NCI-H1694 (cell line): ENCODE results near the gene DDT.
"Not testable (repeated sequence)": the region's sequence is repeated elsewhere in the genome, so short reads cannot be mapped to it uniquely, and the experiment has no call there.

Experiments
- DNase-seq: peaks from one replicate; lab custom pipeline; 2025; lab: John Stamatoyannopoulos, UW

DDT gene

DNA sequence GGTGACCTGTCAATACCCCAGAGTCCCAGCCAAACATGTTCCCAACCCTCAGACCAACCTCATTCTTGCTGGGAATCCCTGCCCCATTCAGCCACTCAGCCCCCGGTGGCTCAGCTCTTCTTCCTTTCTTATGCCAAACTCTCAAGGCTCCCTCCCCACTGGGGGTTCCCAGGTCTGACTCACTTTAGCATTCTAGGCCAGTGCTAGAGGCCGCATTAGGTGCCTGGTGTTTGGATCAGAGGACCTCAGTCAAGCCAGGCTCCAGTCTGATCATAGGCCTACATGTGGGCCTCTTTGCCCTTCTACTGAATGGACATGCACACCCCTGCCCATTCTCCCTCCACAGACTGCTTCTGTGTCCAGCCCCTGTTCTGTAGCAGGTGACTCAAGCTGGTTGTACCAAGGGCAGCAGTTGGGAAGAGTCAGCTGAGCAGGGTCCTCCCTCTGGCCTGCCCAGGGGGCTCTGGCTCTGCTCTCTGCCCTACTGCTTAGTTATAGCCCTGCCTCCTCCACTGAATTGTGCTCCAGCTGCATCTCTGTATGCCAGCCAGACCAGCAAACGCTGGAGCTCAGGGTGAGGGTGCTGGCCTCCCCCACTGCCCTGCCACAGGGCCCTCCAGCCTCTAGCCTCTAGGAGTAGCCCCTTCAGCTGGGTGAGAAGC lies 15.5 kb upstream of the DDT start:
- not testable (repeated sequence) for DNase-seq

GRCh38 chr22:23986538-23987178 lies 12.4 kb upstream of the DDT start:
- not testable (repeated sequence) for DNase-seq

DNA sequence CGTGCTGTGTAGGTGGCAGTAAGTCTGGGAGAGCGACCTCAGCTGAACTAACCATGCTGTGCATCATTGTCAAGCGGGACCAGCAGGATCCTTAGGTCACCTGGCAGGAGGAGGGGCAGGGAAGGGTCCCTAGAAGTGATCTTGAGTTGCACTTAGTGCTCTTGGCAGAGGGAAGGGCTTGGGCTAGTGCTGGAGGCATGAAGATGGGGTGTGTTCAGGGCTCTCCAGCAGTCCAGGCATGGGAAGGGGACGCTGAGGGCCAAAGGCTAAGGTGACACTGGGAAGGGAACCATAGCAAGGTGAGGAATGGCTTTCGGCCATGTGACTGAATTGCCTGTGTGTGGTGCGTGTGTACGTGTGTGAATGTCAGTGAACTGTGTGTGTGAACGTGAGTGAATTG lies 11.8 kb upstream of the DDT start:
- DNase-seq: not testable (repeated sequence)

DNA sequence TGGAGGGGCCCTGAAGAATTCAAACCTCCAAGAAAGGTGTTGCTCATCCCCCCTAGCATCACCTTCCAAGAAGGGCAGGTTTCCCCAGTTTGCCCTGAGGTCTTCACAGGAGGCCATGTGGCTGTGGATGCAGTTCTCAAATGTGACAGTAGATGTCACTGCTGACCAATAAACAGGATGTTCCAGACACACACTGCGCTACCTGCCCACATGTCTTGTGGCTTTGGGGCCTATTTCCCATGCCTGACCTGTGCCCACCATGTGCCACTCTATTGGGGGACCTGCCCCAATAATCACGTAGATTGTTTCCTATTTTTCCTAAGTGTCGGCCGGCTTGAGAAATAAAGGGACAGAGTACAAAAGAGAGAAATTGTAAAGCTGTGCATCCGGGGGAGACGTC lies 10.2 kb upstream of the DDT start:
- DNase-seq: peak; percentile 11

- DNase-seq: not testable (repeated sequence)
Measured at GRCh38 chr22:23980567-23980966, 6.3 kb upstream of the DDT start.

DNA sequence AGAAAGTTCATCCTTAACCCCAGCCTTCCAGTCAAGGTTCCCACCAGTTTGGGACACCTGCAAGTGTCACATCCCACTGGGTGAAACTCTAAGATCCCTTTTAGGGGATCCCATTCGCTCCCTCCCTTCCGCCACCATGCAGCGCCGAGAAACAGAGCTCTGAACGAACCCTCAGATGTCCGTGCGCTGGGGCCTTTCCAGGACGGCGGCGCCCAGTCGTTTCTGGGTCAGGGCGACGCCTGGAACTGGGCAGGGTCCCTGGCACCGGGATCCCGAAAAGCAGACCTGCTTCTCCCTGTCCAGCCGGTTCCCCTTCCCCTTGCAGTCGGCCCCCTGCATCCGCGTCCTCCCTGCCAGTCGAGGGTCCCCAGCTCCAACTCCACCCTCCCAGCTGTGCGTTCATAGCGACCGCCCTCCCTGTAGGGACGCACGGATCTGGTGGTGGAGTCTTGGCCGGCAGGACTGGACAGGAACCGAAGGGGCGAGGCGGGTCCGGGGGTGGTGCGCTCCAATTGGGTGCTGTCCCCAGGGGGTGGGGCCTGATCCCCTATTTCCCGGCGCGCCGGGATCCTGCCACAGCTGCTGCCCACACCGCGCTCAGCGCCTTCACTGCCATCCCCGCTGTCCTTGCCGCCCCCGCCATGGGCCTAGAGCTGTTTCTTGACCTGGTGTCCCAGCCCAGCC lies 5.5 kb upstream of the DDT start, which contains the start of gene GSTT2:
Gene GSTT2, plus strand, starts transcription at position 578 of the 684 bp plus-strand sequence.
- DNase-seq: not testable (repeated sequence)

DNA sequence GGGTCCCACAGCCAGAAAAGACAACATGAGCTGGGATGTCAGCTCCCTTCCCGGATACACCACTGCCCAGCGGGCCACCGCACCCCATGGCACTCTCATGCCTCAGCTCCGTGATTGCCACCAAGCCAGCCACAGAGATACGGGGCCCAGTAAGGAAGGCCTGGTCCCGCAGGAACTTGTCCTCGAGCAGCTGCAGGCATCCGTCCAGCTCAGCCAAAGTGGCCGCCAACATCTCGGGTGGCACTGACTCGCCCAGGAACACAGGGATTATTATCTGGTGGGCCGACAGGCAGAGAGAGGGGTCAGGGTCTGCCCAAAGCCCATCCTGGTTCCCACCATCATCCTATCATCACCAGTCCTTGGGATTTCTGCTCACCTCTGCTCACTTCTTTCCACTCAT lies 3.1 kb upstream of the DDT start:
- DNase-seq: not testable (repeated sequence)

DNA sequence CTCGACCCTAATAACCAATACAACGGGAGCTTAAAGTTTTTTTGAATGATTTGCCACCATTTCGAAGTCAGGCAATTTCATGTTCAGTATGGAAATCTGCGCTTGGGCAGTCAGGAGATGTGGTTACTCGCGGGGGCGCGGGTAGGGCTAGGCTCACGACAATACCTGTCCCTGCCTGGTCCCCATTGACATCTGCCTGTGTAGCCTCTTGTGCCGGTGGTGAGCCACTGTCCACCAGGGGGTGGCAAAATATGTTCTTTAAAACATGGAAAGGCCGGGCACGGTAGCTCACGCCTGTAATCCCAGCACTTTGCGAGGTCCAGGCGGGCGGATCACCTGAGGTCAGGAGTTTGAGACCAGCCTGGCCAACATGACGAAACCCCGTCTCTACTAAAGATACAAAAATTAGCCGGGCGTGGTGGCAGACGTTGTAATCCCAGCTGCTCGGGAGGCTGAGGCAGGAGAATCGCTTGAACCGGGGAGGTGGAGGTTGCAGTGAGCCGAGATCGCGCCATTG lies 653 bp upstream of the DDT start:
- not testable (repeated sequence) for DNase-seq

DNA sequence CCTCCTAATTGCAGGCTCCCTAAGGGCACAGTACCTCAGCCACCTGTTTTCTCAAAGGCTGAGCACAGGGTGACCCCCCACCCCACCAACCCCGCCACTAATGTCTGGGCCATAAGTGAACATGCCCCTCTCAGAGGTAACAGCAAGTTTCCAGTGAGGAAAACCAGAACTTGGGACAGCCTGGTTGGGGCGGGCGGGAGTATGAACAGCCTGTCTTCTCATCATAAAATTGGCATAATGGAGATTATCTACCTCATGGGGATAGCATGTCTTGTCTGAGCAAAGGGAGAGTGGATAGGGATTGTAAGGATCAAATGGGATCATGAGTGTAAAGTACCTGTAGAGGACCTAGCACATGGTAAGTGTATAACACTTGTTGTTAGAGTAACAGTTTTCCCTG lies 2.3 kb downstream of the DDT start:
- DNase-seq: not testable (repeated sequence)

- no peak for DNase-seq
Measured at GRCh38 chr22:23970816-23971486, 3.3 kb downstream of the DDT start.

DNA sequence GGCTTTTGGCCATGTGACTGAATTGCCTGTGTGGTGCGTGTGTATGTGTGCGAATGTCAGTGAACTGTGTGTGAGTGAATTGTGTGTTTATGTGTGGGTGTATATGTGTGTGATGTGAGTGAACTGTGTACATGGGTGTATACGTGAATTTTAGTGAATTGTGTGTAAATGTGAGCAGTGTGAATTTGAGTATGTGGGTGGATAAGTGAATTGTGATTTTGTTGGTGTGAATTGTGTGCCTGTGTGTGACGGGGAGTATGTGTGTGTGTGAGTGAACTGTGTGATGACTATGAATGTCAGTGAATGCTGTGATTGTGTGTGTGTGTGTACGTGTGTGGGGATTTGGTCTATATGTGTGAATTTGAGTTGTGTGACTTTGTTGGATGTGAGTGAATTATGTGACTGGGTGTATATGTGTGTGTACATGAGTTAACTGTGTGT lies 4.0 kb downstream of the DDT start:
- DNase-seq: no peak

DNA sequence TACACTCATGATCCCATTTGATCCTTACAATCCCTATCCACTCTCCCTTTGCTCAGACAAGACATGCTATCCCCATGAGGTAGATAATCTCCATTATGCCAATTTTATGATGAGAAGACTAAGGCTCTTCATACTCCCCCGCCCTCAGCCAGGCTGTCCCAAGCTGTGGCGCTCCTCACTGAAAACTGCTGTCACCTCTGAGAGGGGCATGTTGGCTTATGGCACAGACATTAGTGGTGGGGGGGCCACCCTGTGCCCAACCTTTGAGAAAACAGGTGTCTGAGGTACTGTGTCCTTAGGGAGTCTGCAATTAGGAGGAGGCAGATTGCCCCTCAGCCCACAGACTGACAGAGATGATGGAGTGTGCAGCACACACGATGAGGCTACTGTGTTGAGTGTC lies 5.2 kb downstream of the DDT start:
- DNase-seq: no peak

DNA sequence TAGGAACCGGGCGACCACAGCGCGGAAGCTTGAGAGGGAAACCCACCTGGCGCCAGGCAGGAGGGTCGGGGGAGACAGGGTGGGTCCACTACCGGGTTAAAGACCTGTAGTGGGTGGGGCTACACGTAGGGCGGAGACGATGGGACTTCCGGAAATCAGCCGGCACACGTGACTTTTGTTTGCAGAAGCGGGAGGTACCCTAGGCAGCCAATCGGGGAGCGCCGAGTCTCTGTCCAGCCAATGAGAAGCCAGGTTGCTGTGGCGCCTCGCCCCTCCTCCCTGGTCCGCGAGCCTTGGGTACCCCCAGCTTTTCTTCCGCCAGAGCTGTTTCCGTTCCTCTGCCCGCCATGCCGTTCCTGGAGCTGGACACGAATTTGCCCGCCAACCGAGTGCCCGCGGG lies 7.7 kb downstream of the DDT start, which contains the start of gene DDTL:
Gene DDTL, plus strand, starts transcription at position 321 of the 400 bp plus-strand sequence. Its CDS starts 27 bp downstream, at position 348.
- DNase-seq: not testable (repeated sequence)

- DNase-seq: not testable (repeated sequence)
Measured at GRCh38 chr22:23966094-23966493, 8.1 kb downstream of the DDT start.

- DNase-seq: not testable (repeated sequence)
Measured at GRCh38 chr22:23961084-23961771, 13.0 kb downstream of the DDT start, which contains the start of gene GSTT2B. TSS of gene GSTT2B (minus strand) at chr22:23961195. CDS start at chr22:23961131, 64 bp downstream.

DNA sequence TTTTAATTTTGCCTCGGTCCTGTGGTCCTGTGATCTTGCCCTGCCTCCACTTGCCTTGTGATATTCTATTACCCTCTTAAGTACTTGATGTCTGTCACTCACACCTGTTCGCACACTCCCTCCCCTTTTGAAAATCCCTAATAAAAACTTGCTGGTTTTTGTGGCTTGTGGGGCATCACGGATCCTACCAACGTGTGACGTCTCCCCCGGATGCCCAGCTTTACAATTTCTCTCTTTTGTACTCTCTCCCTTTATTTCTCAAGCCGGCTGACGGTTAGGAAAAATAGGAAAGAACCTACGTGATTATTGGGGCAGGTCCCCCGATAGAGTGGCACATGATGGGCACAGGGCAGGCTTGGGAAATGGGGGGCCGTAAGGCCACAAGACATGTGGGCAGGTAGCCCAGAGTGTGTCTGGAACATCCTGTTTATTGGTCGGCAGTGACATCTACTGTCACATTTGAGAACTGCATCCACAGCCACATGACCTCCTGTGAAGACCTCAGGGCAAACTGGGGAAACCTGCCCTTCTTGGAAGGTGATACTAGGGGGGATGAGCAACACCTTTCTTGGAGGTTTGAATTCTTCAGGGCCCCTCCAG lies 17.8 kb downstream of the DDT start:
- DNase-seq: peak; percentile 80

- not testable (repeated sequence) for DNase-seq
Measured at GRCh38 chr22:23955886-23956285, 18.4 kb downstream of the DDT start.

GRCh38 chr22:23954991-23955305 lies 19.3 kb downstream of the DDT start:
- not testable (repeated sequence) for DNase-seq

DNA sequence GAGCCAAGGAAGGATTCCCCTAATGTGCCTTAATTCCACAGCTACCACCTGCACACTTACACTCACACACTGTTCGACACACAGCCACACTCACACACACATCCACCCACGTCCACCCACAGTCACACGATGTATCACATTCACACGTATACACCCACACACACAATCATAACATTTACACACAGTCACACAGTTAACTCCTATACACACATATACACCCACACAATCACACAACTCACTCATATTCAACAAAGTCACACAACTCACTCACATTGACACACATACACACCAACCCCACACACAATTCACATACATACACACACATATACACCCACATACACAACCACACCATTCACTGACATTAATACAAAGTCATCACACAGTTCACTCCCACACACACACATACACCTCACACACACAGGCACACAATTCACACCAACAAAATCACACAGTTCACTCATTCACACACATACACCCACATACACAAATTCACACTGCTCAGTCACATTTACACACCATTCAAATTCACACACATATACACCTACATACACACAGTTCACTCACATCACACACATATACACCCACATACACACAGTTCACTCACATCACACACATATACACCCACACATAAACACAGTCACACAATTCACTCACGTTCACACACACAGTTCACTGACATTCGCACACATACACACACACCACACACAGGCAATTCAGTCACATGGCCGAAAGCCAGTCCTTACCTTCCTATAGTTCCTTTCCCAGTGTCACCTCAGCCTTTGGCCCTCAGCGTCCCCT lies 19.8 kb downstream of the DDT start:
- not testable (repeated sequence) for DNase-seq

GRCh38 chr22:23953485-23953884 lies 20.8 kb downstream of the DDT start:
- DNase-seq: not testable (repeated sequence)
